NCI-H510A treated with DMSO at 0.1 percent for 48 hours (cell line): ENCODE results near the gene MIF4GD.
"Not testable (repeated sequence)": the region's sequence is repeated elsewhere in the genome, so short reads cannot be mapped to it uniquely, and the experiment has no call there.

Experiments
- DNase-seq: peaks from one replicate; lab custom pipeline; 2025; lab: John Stamatoyannopoulos, UW

MIF4GD gene

DNA sequence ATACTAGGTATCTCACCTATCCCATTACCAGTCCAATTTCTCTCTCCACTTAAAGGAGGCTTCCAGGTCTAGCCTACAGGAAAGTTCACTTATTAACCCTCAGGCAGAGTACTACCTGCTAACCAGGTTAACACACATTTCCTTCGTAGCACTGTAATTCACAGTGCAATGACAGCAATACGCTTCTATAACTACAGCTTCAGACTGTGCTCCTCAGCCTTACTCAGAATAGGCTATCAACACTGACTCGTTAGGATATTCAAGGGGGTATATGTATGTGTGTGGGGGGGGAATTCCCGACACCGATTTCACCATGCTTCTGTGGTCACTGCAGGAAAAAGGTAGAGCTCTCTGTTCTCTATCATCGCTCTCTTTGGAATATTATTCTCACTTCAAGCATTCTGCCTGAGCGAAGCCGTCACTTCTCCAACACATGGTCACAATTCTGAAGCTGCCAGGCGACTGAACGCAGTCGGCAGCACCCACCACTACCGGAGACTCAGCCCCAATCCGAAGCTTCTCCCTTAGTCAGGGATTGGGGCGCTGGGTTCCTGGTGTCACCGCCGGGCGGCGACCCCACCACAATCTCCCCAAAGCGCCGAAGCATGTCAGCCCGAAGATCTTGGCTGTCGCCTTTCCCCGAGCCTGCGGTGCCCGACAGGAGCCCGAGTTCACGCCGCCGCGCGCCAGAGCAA lies 10.2 kb downstream of the MIF4GD start:
- no peak for DNase-seq

DNA sequence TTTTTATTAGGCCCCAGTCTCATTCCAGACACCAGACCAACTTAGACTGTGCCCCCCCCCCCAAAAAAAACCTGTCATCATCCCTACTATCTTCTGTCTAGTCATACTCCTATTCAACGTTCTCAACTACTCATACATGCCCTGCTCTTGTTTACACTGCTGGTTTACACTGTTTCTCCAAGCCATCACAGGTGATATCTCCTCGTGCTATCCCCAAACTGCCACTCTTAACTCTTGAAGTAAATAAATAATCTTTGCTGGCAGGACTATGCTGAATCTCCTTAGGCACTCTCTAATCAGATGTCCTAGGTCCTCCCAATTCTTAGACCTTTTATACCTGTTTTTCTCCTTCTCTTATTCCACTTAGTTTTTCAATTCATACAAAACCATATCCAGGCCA lies 13.8 kb downstream of the MIF4GD start:
- DNase-seq, result not testable (repeated sequence)

GRCh38 chr17:75255954-75256698 lies 14.9 kb downstream of the MIF4GD start:
- DNase-seq, result not testable (repeated sequence)

DNA sequence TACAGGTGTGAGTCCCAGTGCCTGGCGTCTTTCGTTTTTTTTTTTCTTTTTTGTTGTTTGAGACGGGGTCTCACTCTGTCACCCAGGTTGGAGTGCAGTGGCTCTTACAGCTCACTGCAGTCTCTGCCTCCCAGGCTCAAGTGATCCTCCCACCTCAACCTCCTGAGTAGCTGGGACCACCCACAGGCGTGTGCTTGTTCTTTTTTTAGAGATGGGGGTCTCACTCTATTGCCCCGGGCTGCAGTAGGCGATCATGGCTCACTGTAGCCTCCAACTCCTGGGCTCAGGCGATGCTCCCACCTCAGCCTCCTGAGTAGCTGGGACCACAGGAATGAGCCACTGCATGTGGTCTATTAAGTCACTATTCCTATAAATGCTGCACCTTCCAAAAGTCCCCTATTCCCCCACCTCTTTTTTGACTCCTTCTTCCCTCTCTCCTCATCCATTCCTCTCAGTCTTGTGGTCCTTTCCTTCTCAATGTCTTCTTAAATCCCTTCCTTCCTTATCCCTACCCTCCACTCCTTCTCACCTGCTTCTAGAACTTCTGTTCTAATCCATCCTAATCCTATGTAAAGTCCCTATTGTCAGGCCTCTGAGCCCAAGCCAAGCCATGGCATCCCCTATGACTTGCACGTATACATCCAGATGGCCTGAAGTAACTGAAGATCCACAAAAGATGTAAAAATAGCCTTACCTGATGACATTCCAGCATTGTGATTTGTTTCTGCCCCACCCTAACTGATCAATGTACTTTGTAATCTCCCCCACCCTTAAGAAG lies 18.8 kb downstream of the MIF4GD start:
- DNase-seq, result no peak

- DNase-seq, result no peak
Observed at GRCh38 chr17:75250009-75250471, 21.0 kb downstream of the MIF4GD start.

- DNase-seq, result no peak
Observed at GRCh38 chr17:75249564-75249963, 21.5 kb downstream of the MIF4GD start.

DNA sequence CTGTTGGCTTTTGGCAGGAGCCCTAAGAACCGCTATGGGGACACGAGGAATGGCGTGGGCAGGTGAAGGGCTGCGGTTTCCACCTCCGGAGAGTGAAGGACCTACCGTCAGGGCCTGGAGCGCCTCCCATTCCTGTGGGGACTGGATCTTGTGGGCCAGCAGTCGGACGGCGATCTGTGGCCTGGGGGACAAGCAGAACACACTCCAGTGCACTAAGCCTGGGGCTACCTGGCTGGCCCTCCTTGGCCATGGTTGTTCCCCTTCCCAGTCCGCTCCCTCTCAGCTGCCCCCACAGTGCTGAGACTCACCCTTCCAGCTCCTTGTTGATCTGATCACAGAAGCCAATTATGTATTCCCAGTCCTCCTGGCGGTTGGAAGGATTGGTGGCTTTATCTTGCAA lies 24.6 kb downstream of the MIF4GD start:
- no peak for DNase-seq

- no peak for DNase-seq
Observed at GRCh38 chr17:75245011-75245410, 26.0 kb downstream of the MIF4GD start.

GRCh38 chr17:75244133-75244866 lies 26.7 kb downstream of the MIF4GD start:
- DNase-seq, result no peak

DNA sequence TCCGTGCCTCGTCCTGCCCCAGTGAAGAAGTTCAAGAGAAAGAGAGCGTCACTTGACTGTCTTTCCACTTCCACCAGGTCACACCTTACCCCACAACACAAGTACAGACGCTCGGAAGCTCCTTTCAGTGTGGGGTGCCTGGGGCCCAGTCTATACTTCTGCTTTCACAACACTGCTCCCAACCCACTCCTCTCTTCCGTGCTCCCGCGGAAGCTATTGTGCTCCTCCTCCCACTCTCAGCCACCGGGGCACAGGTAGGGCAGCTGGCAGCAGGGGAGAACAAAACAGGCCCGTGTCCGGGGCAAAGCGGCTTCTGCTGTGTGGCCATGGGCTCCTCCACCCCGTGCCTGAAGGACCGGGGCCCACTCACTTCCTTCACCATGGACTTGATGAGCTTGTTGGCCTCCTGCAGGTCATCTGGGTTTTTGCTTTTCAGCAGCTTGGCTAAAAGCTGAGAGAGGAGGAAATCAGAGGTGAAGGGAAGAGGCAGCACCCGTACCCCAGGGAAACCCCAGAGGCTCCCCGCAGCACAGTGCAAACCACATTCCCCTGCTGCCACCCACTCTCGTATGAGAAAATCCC lies 28.5 kb downstream of the MIF4GD start:
- no peak for DNase-seq

DNA sequence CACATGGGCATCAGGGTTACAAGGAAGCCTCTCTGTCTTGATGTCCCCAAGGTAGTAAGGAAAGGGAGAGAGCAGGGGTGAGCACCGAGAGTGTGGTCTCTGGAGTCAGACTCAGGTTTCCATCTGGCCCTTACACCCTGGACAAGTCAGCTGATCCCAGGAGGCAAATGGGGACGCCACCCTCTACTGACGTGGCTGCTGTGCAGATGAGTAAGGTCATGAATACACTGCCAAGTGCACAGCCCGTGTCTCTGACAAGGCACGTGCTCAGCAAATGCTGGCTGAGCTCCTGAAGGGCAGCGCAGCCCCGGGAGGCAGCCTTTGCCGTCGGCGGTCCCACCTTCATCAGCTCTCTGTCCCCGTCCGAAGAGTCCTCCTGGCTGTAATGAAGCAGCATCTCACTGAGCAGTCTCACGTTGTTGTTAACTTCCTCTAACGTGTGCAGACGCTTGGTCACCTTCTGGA lies 29.0 kb downstream of the MIF4GD start:
- no peak for DNase-seq

- DNase-seq, result no peak
Observed at GRCh38 chr17:75241502-75241901, 29.5 kb downstream of the MIF4GD start.

- no peak for DNase-seq
Observed at GRCh38 chr17:75241143-75241430, 29.9 kb downstream of the MIF4GD start.

DNA sequence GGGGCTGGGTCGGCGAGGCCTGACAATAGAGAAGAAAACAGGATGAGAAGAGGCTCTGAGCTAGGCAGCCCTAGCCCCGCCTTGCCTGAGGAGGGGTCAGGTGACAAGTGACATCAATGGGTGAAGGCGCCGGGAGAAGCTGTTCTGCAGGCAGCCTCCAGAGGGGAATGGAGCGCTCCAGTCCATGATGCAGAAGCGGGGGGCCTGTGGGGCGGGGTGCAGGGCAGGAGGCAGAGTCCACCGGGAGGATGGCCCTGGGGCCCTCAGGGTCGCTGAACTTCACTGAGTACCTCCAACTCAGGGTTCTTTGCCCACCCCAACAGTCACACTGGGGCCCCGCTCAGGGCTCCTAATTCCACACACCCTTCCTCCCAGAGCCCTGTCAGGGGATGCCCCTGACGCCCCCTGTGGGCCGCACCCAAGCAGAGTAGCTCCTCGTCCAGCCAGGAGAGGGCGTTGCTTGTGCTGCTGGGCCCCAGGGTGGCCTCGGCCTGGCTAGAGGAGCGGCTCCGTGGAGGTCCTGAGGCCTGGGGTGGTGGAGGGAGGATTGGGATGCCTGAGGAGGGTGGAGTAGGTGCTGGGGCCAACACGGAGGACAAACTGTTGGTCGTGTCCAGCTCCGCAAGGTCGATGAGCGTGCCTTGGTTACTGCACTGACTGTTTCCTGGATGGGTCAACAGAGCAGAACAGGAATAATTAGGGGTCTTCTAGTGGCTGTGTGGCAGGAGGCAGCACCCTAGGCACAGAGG lies 30.5 kb downstream of the MIF4GD start:
- DNase-seq, result peak; percentile 34

DNA sequence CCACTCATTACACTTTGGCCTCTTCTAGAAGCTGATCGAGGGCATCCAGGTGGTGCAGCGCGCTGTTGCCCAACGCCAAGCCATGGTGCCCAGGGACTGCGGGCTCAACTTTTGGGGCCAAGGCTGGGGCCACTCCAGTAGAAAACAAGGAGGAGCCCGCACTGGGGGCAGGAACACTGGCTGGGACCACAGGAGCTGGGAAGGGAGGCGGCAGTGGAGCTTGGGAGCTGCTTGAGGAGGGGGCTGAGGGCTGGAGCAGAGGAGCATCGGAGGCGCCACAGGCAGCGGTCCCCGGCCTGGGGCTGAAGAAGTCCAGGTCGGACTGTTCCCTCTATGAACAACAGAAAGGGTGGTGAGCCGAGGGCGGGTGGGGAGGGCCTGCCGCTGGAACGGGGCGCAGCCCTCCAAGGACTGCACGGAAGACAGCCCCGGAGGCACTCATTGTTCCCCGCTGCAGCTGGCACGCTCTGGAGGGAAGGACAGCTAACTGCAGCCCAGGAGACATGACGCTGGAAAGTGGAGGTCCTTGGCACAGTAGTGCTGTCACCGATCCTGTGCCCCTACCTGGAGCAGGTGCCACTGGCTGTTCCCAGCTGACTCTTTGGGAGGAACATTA lies 31.1 kb downstream of the MIF4GD start:
- DNase-seq, result no peak

GRCh38 chr17:75239214-75239613 lies 31.8 kb downstream of the MIF4GD start:
- DNase-seq, result no peak

GRCh38 chr17:75238684-75239191 lies 32.3 kb downstream of the MIF4GD start:
- peak; percentile 64 for DNase-seq

DNA sequence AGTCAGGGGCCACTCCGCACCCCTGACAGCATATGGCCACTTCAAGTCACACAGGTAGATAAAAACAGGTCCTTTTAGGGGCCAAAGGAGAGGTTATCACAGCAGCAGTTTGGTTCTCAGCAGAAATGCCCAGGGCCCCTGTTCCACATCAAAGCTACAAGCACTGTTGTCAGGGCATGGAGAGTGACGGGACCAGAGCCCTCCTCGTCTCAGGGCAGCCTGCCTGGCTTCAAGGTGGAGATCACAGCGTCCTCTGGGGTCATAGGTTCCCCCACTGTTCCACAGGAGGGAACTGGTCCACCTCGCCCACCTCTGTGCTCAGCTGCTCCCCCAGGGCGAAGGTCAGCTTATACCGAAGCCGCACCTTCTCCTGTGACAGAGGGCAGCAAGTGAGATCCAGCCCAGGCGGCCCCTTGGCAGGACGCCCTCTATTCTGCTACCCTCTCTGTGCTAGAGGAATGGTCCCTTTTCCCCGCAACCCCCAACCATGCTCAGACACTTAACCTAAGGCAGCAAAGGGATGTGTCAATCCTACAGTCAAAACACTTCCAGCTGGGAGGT lies 32.9 kb downstream of the MIF4GD start:
- DNase-seq, result no peak

- no peak for DNase-seq
Observed at GRCh38 chr17:75237100-75238014, 33.7 kb downstream of the MIF4GD start.
